Parathyroid adenoma (tissue), 2 donors: ENCODE measurements around the gene ZSCAN12.
A peak's percentile ranks its signal among the peaks of the same experiment; 100 is the strongest.

Experiments used
- H2AFZ ChIP-seq: fragments of 300-600 bp; sonication (generic); one replicate; pipeline ENCODE4 v1.7.0; 2017; ENCODE audit warnings: antibody characterized with exemption, mild to moderate bottlenecking
- H3K27ac ChIP-seq: fragments of 300-600 bp; sonication (generic); one replicate; pipeline ENCODE4 v1.7.0; 2017
- H3K27me3 ChIP-seq: fragments of 300-600 bp; sonication (generic); one replicate; pipeline ENCODE4 v1.7.0; 2017; ENCODE audit warnings: low read length; ENCODE audit not compliant: control insufficient read depth, insufficient read depth
- H3K36me3 ChIP-seq: fragments of 300-600 bp; sonication (generic); one replicate; pipeline ENCODE4 v1.7.0; 2017; ENCODE audit warnings: low read length; ENCODE audit not compliant: control insufficient read depth, insufficient read depth
- H3K4me1 ChIP-seq: fragments of 300-600 bp; sonication (generic); one replicate; pipeline ENCODE4 v1.7.0; 2017; ENCODE audit warnings: control low read depth
- H3K4me2 ChIP-seq: fragments of 300-600 bp; sonication (generic); one replicate; pipeline ENCODE4 v1.7.0; 2017; ENCODE audit warnings: low read length
- H3K4me3 ChIP-seq: fragments of 300-600 bp; sonication (generic); one replicate; pipeline ENCODE4 v1.7.0; 2017; ENCODE audit warnings: low read depth, low read length
- H3K79me2 ChIP-seq: fragments of 300-600 bp; sonication (generic); one replicate; pipeline ENCODE4 v1.7.0; 2017; ENCODE audit warnings: control low read depth
- H3K9ac ChIP-seq: fragments of 300-600 bp; sonication (generic); one replicate; pipeline ENCODE4 v1.7.0; 2017; ENCODE audit warnings: mild to moderate bottlenecking
- H3K9me3 ChIP-seq: fragments of 300-600 bp; sonication (generic); one replicate; pipeline ENCODE4 v1.7.0; 2017; ENCODE audit warnings: low read length; ENCODE audit not compliant: control insufficient read depth
- CTCF ChIP-seq: fragments of 300-600 bp; sonication (generic); IDR thresholded peaks from one replicate; pipeline ENCODE4 v1.7.0; 2017; ENCODE audit warnings: antibody characterized with exemption, mild to moderate bottlenecking
- donor health status: primary hyperparathyroidism.

The ZSCAN12 gene

GRCh38 chr6:28336284-28337120 lies 63.0 kb downstream of the ZSCAN12 start:
- Histone ChIP-seq H2AFZ (peak overlapping the region; percentile 97), H3K27ac (peak overlapping the region; percentile 98), H3K4me3 (peak overlapping the region; percentile 88)

GRCh38 chr6:28335564-28336283 lies 63.8 kb downstream of the ZSCAN12 start, which contains the start of gene ZSCAN31:
Gene ZSCAN31, minus strand, starts transcription at chr6:28336148. Its CDS starts 6,465 bp downstream, at chr6:28329683.
- H2AFZ ChIP-seq: peak within 1 kb of the TSS; percentile 97

More at GRCh38 chr6:28336284-28337120, 63.0 kb downstream of the ZSCAN12 start:
- no peaks in the 10 kb centered on the region for H3K27me3 ChIP-seq
- no peaks in the 10 kb centered on the region for H3K79me2 ChIP-seq
- H3K9me3 ChIP-seq: no peaks in the 10 kb centered on the region
- no peak for TF ChIP-seq CTCF
- H3K9ac ChIP-seq: peak overlapping the region; percentile 99
- peak overlapping the region; percentile 93 for H3K4me2 ChIP-seq
- no peaks in the 10 kb centered on the region for H3K36me3 ChIP-seq
- H3K4me1 ChIP-seq: peaks cover 20% of the 10 kb centered on the region

GRCh38 chr6:28335040-28335563 lies 64.4 kb downstream of the ZSCAN12 start:
- no peak for TF ChIP-seq CTCF

More at GRCh38 chr6:28335564-28336283, 63.8 kb downstream of the ZSCAN12 start, which contains the start of gene ZSCAN31:
- Histone ChIP-seq H3K27me3 (no peaks in the 10 kb centered on the region), H3K4me3 (peak within 1 kb of the TSS; percentile 88), H3K9me3 (no peaks in the 10 kb centered on the region), H3K9ac (peak within 1 kb of the TSS; percentile 99), H3K4me1 (peaks cover 20% of the 10 kb centered on the region), H3K36me3 (no peaks in the 10 kb centered on the region), H3K79me2 (no peaks in the 10 kb centered on the region), H3K27ac (peak within 1 kb of the TSS; percentile 98), H3K4me2 (peak within 1 kb of the TSS; percentile 93)
- no peak for TF ChIP-seq CTCF

GRCh38 chr6:28334286-28335039 lies 65.1 kb downstream of the ZSCAN12 start:
- peak overlapping the region; percentile 70 for H3K9ac ChIP-seq

More at GRCh38 chr6:28335040-28335563, 64.4 kb downstream of the ZSCAN12 start:
- peak overlapping the region; percentile 93 for H3K4me2 ChIP-seq
- H3K27me3 ChIP-seq: no peaks in the 10 kb centered on the region
- peak overlapping the region; percentile 97 for H2AFZ ChIP-seq
- H3K9me3 ChIP-seq: no peaks in the 10 kb centered on the region
- peaks cover 20% of the 10 kb centered on the region for H3K4me1 ChIP-seq
- peak overlapping the region; percentile 70 for H3K9ac ChIP-seq
- no peaks in the 10 kb centered on the region for H3K36me3 ChIP-seq
- H3K27ac ChIP-seq: peak overlapping the region; percentile 98
- peak overlapping the region; percentile 88 for H3K4me3 ChIP-seq
- H3K79me2 ChIP-seq: no peaks in the 10 kb centered on the region

More at GRCh38 chr6:28334286-28335039, 65.1 kb downstream of the ZSCAN12 start:
- peak overlapping the region; percentile 97 for H2AFZ ChIP-seq
- TF ChIP-seq CTCF: no peak
- no peaks in the 10 kb centered on the region for H3K27me3 ChIP-seq
- no peaks in the 10 kb centered on the region for H3K79me2 ChIP-seq
- no peaks in the 10 kb centered on the region for H3K36me3 ChIP-seq
- peak overlapping the region; percentile 88 for H3K4me3 ChIP-seq
- peak overlapping the region; percentile 93 for H3K4me2 ChIP-seq
- peaks cover 20% of the 10 kb centered on the region for H3K4me1 ChIP-seq
- H3K27ac ChIP-seq: peak overlapping the region; percentile 98
- H3K9me3 ChIP-seq: no peaks in the 10 kb centered on the region
